ENCODE data around the gene COLGALT1.

The COLGALT1 gene

GRCh38 chr19:17620696-17621095 is 65.2 kb downstream of the COLGALT1 start:
- ChIA-PET POLR2A (no interaction called here), CTCF (interaction anchor here (1.7 to 5.2 kb wide), 5 partner anchors 9 to 125 kb away, joined by 4 to 43 read pairs (median 12); no protein-coding TSS in a partner anchor)
- no peak for DNase-seq (ENCODE audit: extremely low spot score)
- no peak for TF ChIP-seq CTCF (IDR thresholded peaks at IDR 0.05; ENCODE audit: control extremely low read depth, extremely low read depth, low read depth, missing control alignments)

GRCh38 chr19:17623224-17623935 is 67.9 kb downstream of the COLGALT1 start:
- POLR2A ChIA-PET: no interaction called here
- no peak for DNase-seq (ENCODE audit: extremely low spot score)
- TF ChIP-seq CTCF (IDR thresholded peaks at IDR 0.05; ENCODE audit: control extremely low read depth, extremely low read depth, low read depth, missing control alignments): no peak
- CTCF ChIA-PET: interaction anchor here (0.8 to 3.8 kb wide), 2 partner anchors 12 to 17 kb away, joined by 3 to 23 read pairs; no protein-coding TSS in a partner anchor

GRCh38 chr19:17624314-17624991 is 69.0 kb downstream of the COLGALT1 start:
- no peak for TF ChIP-seq CTCF (IDR thresholded peaks at IDR 0.05; ENCODE audit: control extremely low read depth, extremely low read depth, low read depth, missing control alignments)
- CTCF ChIA-PET: interaction anchor here (0.8 kb wide), 1 partner anchor 18 kb away, joined by 3 read pairs; no protein-coding TSS in a partner anchor
- DNase-seq (ENCODE audit: extremely low spot score): no peak
- POLR2A ChIA-PET: no interaction called here

GRCh38 chr19:17625043-17625442 is 69.6 kb downstream of the COLGALT1 start:
- no peak for DNase-seq (ENCODE audit: extremely low spot score)

GRCh38 chr19:17625980-17626379 is 70.5 kb downstream of the COLGALT1 start:
- TF ChIP-seq CTCF (IDR thresholded peaks at IDR 0.05; ENCODE audit: control extremely low read depth, extremely low read depth, low read depth, missing control alignments): no peak
- ChIA-PET CTCF (no interaction called here), POLR2A (no interaction called here)
- DNase-seq (ENCODE audit: extremely low spot score): no peak

More at GRCh38 chr19:17625043-17625442, 69.6 kb downstream of the COLGALT1 start:
- TF ChIP-seq CTCF (IDR thresholded peaks at IDR 0.05; ENCODE audit: control extremely low read depth, extremely low read depth, low read depth, missing control alignments): no peak
- POLR2A ChIA-PET: no interaction called here
- CTCF ChIA-PET: no interaction called here

GRCh38 chr19:17626456-17627015 is 71.1 kb downstream of the COLGALT1 start:
- CTCF ChIA-PET: no interaction called here
- DNase-seq (ENCODE audit: extremely low spot score): no peak
- TF ChIP-seq CTCF (IDR thresholded peaks at IDR 0.05; ENCODE audit: control extremely low read depth, extremely low read depth, low read depth, missing control alignments): no peak
- POLR2A ChIA-PET: no interaction called here
